ENCODE results near the gene PARP11. TPM values are rescaled to one million over a fixed set of nuclear protein-coding genes. Genes with fewer than 3 reads are reported as not detected.

PARP11 gene
- total RNA-seq, 2 experiments from 2014 or later = 3.8 to 15.7 TPM

GRCh38 chr12:3897371-3897971, 24.3 kb upstream of the PARP11 start:
- H4K20me1 ChIP-seq (ENCODE audit: insufficient read depth, low read length) = no peaks in the 10 kb centered on the region
- no TSS peak for BruUV-seq (replicated peaks)
- H3K4me3 ChIP-seq (ENCODE audit: low read depth, low read length, poor library complexity, severe bottlenecking) = no peak overlapping the region
- DNase-seq (ENCODE audit: low spot score) = no peak
- H2AFZ ChIP-seq (ENCODE audit: low read length) = no peak overlapping the region
- H3K4me2 ChIP-seq (ENCODE audit: low read length) = no peak overlapping the region
- intact Hi-C loops (cut with micrococcal nuclease; ENCODE audit: unreplicated experiment) = no loop called here
- H3K9me2 ChIP-seq (ENCODE audit: insufficient read depth, low read length) = no peaks in the 10 kb centered on the region
- H3K79me2 ChIP-seq (ENCODE audit: insufficient read depth, low read depth, low read length) = no peaks in the 10 kb centered on the region
- no peaks in the 10 kb centered on the region for H3K4me1 ChIP-seq (ENCODE audit: insufficient read depth, low read length, poor library complexity, severe bottlenecking)
- no peaks in the 10 kb centered on the region for H3K36me3 ChIP-seq (ENCODE audit: insufficient read depth, low read length)
- TF ChIP-seq EZH2phosphoT487 (IDR thresholded peaks at IDR 0.05; ENCODE audit: borderline replicate concordance, low read depth, low read length) = no peak
- TF ChIP-seq, protein P1, sequence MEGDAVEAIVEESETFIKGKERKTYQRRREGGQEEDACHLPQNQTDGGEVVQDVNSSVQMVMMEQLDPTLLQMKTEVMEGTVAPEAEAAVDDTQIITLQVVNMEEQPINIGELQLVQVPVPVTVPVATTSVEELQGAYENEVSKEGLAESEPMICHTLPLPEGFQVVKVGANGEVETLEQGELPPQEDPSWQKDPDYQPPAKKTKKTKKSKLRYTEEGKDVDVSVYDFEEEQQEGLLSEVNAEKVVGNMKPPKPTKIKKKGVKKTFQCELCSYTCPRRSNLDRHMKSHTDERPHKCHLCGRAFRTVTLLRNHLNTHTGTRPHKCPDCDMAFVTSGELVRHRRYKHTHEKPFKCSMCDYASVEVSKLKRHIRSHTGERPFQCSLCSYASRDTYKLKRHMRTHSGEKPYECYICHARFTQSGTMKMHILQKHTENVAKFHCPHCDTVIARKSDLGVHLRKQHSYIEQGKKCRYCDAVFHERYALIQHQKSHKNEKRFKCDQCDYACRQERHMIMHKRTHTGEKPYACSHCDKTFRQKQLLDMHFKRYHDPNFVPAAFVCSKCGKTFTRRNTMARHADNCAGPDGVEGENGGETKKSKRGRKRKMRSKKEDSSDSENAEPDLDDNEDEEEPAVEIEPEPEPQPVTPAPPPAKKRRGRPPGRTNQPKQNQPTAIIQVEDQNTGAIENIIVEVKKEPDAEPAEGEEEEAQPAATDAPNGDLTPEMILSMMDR (conservative IDR thresholded peaks at IDR 0.05; ENCODE audit: low read length) = no peak
- ChIA-PET CTCF (ENCODE audit: unreplicated experiment) (no interaction called here), POLR2A (no interaction called here)
- H3K27ac ChIP-seq (ENCODE audit: low read depth, low read length, poor library complexity, severe bottlenecking) = no peak overlapping the region
- no peaks in the 10 kb centered on the region for H3K9me3 ChIP-seq (ENCODE audit: low read length)

- no peak overlapping the region for H3K4me2 ChIP-seq (ENCODE audit: low read length)
- no peak overlapping the region for H2AFZ ChIP-seq (ENCODE audit: low read length)
- H3K9me2 ChIP-seq (ENCODE audit: insufficient read depth, low read length) = no peaks in the 10 kb centered on the region
- CTCF ChIA-PET (ENCODE audit: unreplicated experiment) = no interaction called here
- no peaks in the 10 kb centered on the region for H3K79me2 ChIP-seq (ENCODE audit: insufficient read depth, low read depth, low read length)
- H4K20me1 ChIP-seq (ENCODE audit: insufficient read depth, low read length) = no peaks in the 10 kb centered on the region
- intact Hi-C loops (cut with micrococcal nuclease; ENCODE audit: unreplicated experiment) = no loop called here
- TF ChIP-seq, protein P1 (conservative IDR thresholded peaks at IDR 0.05; ENCODE audit: low read length) = no peak
- no peak for TF ChIP-seq EZH2phosphoT487 (IDR thresholded peaks at IDR 0.05; ENCODE audit: borderline replicate concordance, low read depth, low read length)
- H3K4me1 ChIP-seq (ENCODE audit: insufficient read depth, low read length, poor library complexity, severe bottlenecking) = no peaks in the 10 kb centered on the region
- H3K27ac ChIP-seq (ENCODE audit: low read depth, low read length, poor library complexity, severe bottlenecking) = no peak overlapping the region
- POLR2A ChIA-PET = no interaction called here
- no peaks in the 10 kb centered on the region for H3K36me3 ChIP-seq (ENCODE audit: insufficient read depth, low read length)
- DNase-seq (ENCODE audit: low spot score) = no peak
- no peaks in the 10 kb centered on the region for H3K9me3 ChIP-seq (ENCODE audit: low read length)
- no TSS peak for BruUV-seq (replicated peaks)
- no peak overlapping the region for H3K4me3 ChIP-seq (ENCODE audit: low read depth, low read length, poor library complexity, severe bottlenecking)
Observed at GRCh38 chr12:3896801-3897351, 23.7 kb upstream of the PARP11 start.

DNA sequence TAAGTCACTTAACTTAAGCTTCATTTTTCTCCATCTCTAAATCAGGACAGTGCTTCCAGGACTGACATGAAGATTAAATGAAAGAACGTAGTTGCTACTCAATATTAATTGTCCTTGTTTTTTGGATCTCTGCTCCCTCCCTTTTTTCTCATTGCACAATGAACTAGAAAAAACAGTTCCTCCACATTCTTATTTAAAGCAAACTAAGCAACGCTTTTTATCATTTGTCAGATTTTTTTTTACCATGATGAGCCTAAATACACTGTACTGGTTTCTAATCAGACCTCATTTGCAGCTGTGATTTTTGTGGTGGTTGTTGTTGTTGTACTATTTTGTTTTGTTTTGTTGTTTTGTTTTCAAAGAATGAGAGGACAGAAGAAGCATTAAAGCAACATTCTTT, 23.2 kb upstream of the PARP11 start:
- Histone ChIP-seq H3K79me2 (ENCODE audit: insufficient read depth, low read depth, low read length) (no peaks in the 10 kb centered on the region), H2AFZ (ENCODE audit: low read length) (no peak overlapping the region), H3K9me2 (ENCODE audit: insufficient read depth, low read length) (no peaks in the 10 kb centered on the region), H3K36me3 (ENCODE audit: insufficient read depth, low read length) (no peaks in the 10 kb centered on the region), H3K4me2 (ENCODE audit: low read length) (no peak overlapping the region), H4K20me1 (ENCODE audit: insufficient read depth, low read length) (no peaks in the 10 kb centered on the region), H3K9me3 (ENCODE audit: low read length) (no peaks in the 10 kb centered on the region), H3K4me3 (ENCODE audit: low read depth, low read length, poor library complexity, severe bottlenecking) (no peak overlapping the region), H3K27ac (ENCODE audit: low read depth, low read length, poor library complexity, severe bottlenecking) (no peak overlapping the region), H3K4me1 (ENCODE audit: insufficient read depth, low read length, poor library complexity, severe bottlenecking) (no peaks in the 10 kb centered on the region)
- no TSS peak for BruUV-seq (replicated peaks)
- intact Hi-C loops (cut with micrococcal nuclease; ENCODE audit: unreplicated experiment) = no loop called here
- no peak for DNase-seq (ENCODE audit: low spot score)
- ChIA-PET CTCF (ENCODE audit: unreplicated experiment) (no interaction called here), POLR2A (interaction anchor here (0.9 kb wide), 1 partner anchor 21 kb away, joined by 3 read pairs; no protein-coding TSS in a partner anchor)
- TF ChIP-seq, protein P1 (conservative IDR thresholded peaks at IDR 0.05; ENCODE audit: low read length) = no peak
- TF ChIP-seq EZH2phosphoT487 (IDR thresholded peaks at IDR 0.05; ENCODE audit: borderline replicate concordance, low read depth, low read length) = no peak
